Fibroblast of villous mesenchyme (primary cell): ENCODE measurements around the gene ZRANB1. TPM values are rescaled to one million over a fixed set of nuclear protein-coding genes. Genes with fewer than 3 reads are reported as not detected.
A peak's percentile ranks its signal among the peaks of the same experiment; 100 is the strongest.

Experiments
- DNase-seq: peaks from one replicate; pipeline ENCODE4 v3.0.0-alpha.2; 2010; ENCODE audit warnings: low read depth
- H3K4me3 ChIP-seq: 2 replicates; pipeline ENCODE4 v1.5.1; 2011; ENCODE audit warnings: low read depth, mild to moderate bottlenecking, low read length
- CTCF ChIP-seq: IDR thresholded peaks from 2 replicates; pipeline ENCODE4 v1.5.1; 2012; ENCODE audit warnings: low read depth, mild to moderate bottlenecking, low read length; ENCODE audit not compliant: insufficient read depth
- total RNA-seq: library from RNA; depleted of rRNA; stranded (reverse); fragments of >200 nt; gene quantifications from 2 replicates; pipeline ENCODE4 v1.2.3, GENCODE V29; 2012

The ZRANB1 gene
- total RNA-seq, 1 donor = 37.1 TPM

DNA sequence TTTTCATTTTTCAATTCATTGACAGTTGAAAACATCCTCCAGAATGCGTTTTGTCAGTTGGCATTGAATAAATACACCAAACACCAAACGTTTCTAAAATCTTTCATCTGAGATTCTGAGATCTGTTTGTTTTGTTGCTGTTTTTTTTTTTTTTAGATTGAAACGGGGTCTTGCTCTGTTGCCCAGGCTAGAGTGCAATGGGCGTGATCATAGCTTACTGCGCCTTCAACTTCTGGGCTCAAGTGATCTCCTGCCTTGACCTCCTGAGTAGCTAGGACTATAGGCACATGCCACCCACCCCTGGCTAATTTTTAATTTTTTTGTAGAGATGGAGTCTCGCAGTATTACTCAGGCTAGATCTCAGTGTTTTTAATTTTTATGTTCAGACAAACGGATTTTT, 30.7 kb downstream of the ZRANB1 start:
- TF ChIP-seq CTCF = no peak
- H3K4me3 ChIP-seq = no peak overlapping the region
- DNase-seq = no peak

DNA sequence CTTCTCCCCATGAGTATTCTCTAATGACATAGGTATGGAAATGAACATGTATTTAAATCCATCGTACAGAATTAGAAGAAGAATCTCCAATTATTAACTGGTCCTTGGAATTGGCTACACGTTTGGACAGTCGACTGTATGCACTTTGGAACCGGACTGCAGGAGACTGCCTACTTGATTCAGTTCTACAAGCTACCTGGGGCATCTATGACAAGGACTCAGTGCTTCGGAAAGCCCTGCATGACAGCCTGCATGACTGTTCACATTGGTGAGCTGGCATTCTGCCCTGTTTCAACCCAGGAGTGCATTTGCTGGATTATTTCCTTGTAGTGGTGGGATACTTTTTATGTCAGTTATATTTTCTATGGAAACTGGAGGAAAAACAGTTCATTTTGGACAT, 32.2 kb downstream of the ZRANB1 start:
- DNase-seq = no peak
- TF ChIP-seq CTCF = no peak
- no peak overlapping the region for H3K4me3 ChIP-seq

DNA sequence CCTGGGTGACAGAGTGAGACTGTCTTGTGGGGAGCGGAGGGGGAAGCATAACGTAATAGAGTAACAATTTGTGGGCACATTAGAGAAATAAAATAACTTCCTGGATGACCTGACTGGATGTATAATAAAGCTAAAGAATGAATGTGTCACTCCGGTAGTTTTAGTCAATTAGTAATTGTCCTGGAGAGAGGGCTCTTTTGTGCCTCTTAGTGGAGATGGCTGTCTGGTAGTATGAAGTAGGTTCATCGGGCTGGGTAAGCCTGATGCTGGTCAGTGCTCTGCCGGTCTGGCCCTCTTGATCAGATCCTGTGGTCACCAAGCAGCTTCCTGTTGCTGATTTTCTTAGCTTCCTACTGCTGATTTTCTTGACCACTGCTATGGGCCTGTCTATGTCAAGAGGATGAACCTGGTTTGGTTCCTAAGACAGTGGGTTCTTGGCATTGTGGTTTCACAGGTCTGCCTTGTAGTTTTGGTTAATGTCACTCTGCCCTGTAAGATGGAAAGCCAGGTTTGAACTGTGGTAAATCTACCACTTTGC, 34.1 kb downstream of the ZRANB1 start:
- no peak for DNase-seq
- no peak overlapping the region for H3K4me3 ChIP-seq
- TF ChIP-seq CTCF = no peak

DNA sequence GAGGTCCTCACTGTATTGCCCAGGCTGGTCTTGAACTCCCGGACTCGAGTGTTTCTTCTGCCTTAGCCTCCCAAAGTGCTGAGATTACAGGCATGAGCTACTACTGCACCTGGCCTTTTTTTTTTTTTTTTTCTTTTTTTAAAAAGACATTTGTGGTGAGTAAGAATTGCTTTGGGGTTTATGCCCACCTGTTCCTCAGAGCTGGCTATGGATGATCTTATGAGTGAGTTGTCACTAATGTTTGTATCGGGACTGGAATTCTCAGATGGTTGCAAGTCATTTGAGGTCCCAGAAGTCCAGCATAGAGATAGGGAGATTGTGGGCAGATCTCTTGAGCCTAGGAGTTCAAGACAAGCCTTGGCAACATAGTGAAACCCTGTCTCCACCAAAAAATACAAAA, 35.2 kb downstream of the ZRANB1 start:
- H3K4me3 ChIP-seq = no peak overlapping the region
- no peak for TF ChIP-seq CTCF
- no peak for DNase-seq

DNA sequence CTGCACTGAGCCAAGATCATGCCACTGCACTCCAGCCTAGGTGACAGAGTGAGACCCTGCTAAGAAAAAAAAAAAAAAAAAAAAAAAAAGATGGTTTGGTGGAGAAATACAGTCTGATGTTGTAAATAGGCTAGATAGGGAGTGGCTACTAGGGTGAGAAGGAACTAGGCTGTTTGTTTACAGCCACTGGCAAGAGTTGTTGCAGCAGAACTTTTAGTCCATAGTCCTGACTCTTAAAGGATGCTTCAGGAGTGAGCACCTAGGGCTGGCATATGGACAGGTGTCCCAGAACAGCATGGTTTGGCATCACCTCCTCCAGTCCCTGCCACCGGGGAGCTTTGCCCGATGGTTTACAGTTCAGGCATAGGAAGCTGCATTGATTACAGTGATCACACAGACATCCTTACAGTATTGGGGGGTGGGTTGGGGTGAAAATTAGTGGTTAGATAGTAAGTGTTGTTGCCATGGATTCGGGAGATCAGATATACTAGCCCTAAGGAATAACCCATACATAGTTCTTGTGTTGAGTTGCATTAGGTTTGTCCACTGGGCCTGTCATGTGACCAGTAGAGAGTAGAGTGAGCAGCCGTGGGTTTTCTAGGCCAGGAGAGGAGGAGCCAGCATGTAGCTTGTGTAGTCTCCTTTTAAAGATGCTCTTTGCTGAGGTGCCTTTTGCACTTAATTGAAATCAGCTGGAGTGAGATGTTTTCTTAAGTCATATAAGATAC, 35.9 kb downstream of the ZRANB1 start:
- no peak overlapping the region for H3K4me3 ChIP-seq
- no peak for DNase-seq
- no peak for TF ChIP-seq CTCF

DNA sequence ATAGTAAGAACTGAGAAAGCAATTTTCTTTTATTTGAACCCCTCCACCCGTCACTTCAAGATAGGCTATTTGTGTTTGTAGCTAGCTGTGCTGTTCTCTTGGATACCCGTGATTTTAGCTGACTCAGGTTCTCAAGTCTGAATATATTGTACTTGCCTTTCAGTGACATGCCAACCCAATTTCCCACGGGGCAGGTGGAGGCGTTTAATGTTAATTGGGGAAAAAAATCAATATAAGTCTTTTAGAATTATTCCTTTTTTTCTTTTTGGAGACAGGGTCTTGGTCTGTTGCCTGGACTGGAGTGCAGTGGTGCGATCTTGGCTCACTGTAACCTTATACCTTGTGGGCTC, 36.4 kb downstream of the ZRANB1 start:
- no peak overlapping the region for H3K4me3 ChIP-seq
- no peak for TF ChIP-seq CTCF
- DNase-seq = no peak

- no peak for TF ChIP-seq CTCF
- DNase-seq = peak; percentile 13
- no peak overlapping the region for H3K4me3 ChIP-seq
These were observed 41.4 kb downstream of the ZRANB1 start for GRCh38 chr10:124983321-124983720.
